Left lung (tissue), 10 donors: Measurements from ENCODE around the gene BMP5. TPM values are rescaled to one million over a fixed set of nuclear protein-coding genes. Genes with fewer than 3 reads are reported as not detected.
A peak's percentile ranks its signal among the peaks of the same experiment; 100 is the strongest.

Experiments
- ATAC-seq: fragments of 200-7000 bp; cut with Tn5 transposase; one replicate; pipeline ENCODE4 v1.9.1; 2020; ENCODE audit warnings: moderate library complexity
- DNase-seq, 4 donors: peaks; one replicate each; pipeline ENCODE4 v3.0.0-alpha.2; 2013 to 2020
- H3K27ac ChIP-seq, 2 donors: fragments of 200-600 bp; sonication (generic) in 1 of 2; one replicate each; pipeline versions ENCODE4 v1.5.0 to v1.8.0; 2020 to 2021
- H3K27me3 ChIP-seq, 2 donors: fragments of 200-600 bp; sonication (generic) in 1 of 2; one replicate each; pipeline versions ENCODE4 v1.5.0 to v1.8.0; 2020 to 2021
- H3K36me3 ChIP-seq, 2 donors: fragments of 200-600 bp; sonication (generic) in 1 of 2; one replicate each; pipeline versions ENCODE4 v1.5.0 to v1.8.0; 2020 to 2021
- H3K4me1 ChIP-seq, 2 donors: fragments of 200-600 bp; one replicate each; pipeline ENCODE4 v1.8.0; 2021
- H3K4me3 ChIP-seq, 2 donors: fragments of 200-600 bp; sonication (generic) in 1 of 2; one replicate each; pipeline versions ENCODE4 v1.5.0 to v1.8.0; 2020 to 2021; ENCODE audit warnings: mild to moderate bottlenecking in 1 of 2
- H3K9me3 ChIP-seq, 2 donors: fragments of 200-600 bp; sonication (generic) in 1 of 2; one replicate each; pipeline versions ENCODE4 v1.5.0 to v1.8.0; 2020 to 2021
- CTCF ChIP-seq, 2 donors: fragments of 200-600 bp; sonication (generic) in 1 of 2; IDR thresholded peaks; one replicate each; pipeline versions ENCODE4 v1.5.0 to v1.8.0; 2021; ENCODE audit warnings: antibody characterized with exemption in 2 of 2
- intact Hi-C, 2 donors: fragments of 100-400 bp; cut with DNase I; formaldehyde crosslinking; loops; one replicate each; pipeline versions ENCODE4 v1.11.2 to v1.14.2; 2022
- polyA plus RNA-seq, 6 donors: library from polyadenylated mRNA; unstranded; fragments of 120-200 nt; gene quantifications; one replicate each; pipeline ENCODE4 v1.2.1, GENCODE V29; 2013; ENCODE audit not compliant: insufficient read length in 6 of 6
- total RNA-seq, 2 donors: library from RNA; stranded (reverse); fragmentation: NEBNext Ultra II Directional; extraction: Animal tissue kit (Norgen Biotek cat#: 25700); gene quantifications; one replicate each; pipeline ENCODE4 v1.2.1, GENCODE V29; 2021
- donor health status: DM: no; HTN: yes; CAD: no.
- donor health status: DM: no; HTN: no; CAD: no.

The BMP5 gene
- total and polyA plus RNA-seq, 8 donors, result 12.7 to 88.6 (median 74.2) TPM

- Histone ChIP-seq H3K27ac (no peak overlapping the region), H3K9me3 (no peaks in the 10 kb centered on the region), H3K4me1 (no peaks in the 10 kb centered on the region), H3K27me3 (no peaks in the 10 kb centered on the region), H3K4me3 (no peak overlapping the region), H3K36me3 (no peaks in the 10 kb centered on the region)
- DNase-seq (peak in 1 of 4 donors; percentile 21), ATAC-seq (peak; percentile 47)
- TF ChIP-seq CTCF (IDR thresholded peaks at IDR 0.05), result no peak
- intact Hi-C loops, result no loop called here
These were observed 49.9 kb downstream of the BMP5 start for GRCh38 chr6:55825402-55826051.

- no peak for TF ChIP-seq CTCF (IDR thresholded peaks at IDR 0.05)
- H3K36me3 ChIP-seq, result no peaks in the 10 kb centered on the region
- no peak overlapping the region for H3K4me3 ChIP-seq
- no peak overlapping the region for H3K27ac ChIP-seq
- intact Hi-C loops, result no loop called here
- H3K9me3 ChIP-seq, result no peaks in the 10 kb centered on the region
- DNase-seq (no peak), ATAC-seq (no peak)
- H3K27me3 ChIP-seq, result no peaks in the 10 kb centered on the region
- H3K4me1 ChIP-seq, result no peaks in the 10 kb centered on the region
These were observed 52.6 kb downstream of the BMP5 start for GRCh38 chr6:55822815-55823214.

- intact Hi-C loops, result no loop called here
- H3K27me3 ChIP-seq, result no peaks in the 10 kb centered on the region
- no peaks in the 10 kb centered on the region for H3K9me3 ChIP-seq
- ATAC-seq, result no peak
- DNase-seq, result no peak
- no peaks in the 10 kb centered on the region for H3K4me1 ChIP-seq
- H3K4me3 ChIP-seq, result no peak overlapping the region
- H3K27ac ChIP-seq, result no peak overlapping the region
- no peaks in the 10 kb centered on the region for H3K36me3 ChIP-seq
- TF ChIP-seq CTCF (IDR thresholded peaks at IDR 0.05), result no peak
These were observed 53.4 kb downstream of the BMP5 start for GRCh38 chr6:55822005-55822404.

GRCh38 chr6:55820696-55821095, 54.7 kb downstream of the BMP5 start:
- ATAC-seq, result no peak
- Histone ChIP-seq H3K4me3 (no peak overlapping the region), H3K9me3 (no peaks in the 10 kb centered on the region), H3K4me1 (no peaks in the 10 kb centered on the region), H3K27ac (no peak overlapping the region), H3K36me3 (no peaks in the 10 kb centered on the region), H3K27me3 (no peaks in the 10 kb centered on the region)
- intact Hi-C loops, result no loop called here
- DNase-seq, result no peak
- TF ChIP-seq CTCF (IDR thresholded peaks at IDR 0.05), result no peak

- no peak for TF ChIP-seq CTCF (IDR thresholded peaks at IDR 0.05)
- ATAC-seq (no peak), DNase-seq (no peak)
- Histone ChIP-seq H3K27ac (no peak overlapping the region), H3K36me3 (no peaks in the 10 kb centered on the region), H3K4me3 (no peak overlapping the region), H3K4me1 (no peaks in the 10 kb centered on the region), H3K27me3 (no peaks in the 10 kb centered on the region), H3K9me3 (no peaks in the 10 kb centered on the region)
- intact Hi-C loops, result no loop called here
These were observed 55.6 kb downstream of the BMP5 start for GRCh38 chr6:55819811-55820210.
